GM19238 (cell line): ENCODE data around the gene AP2A1.

Experiments used
- DNase-seq: peaks from one replicate; pipeline ENCODE4 v3.0.0; 2011; ENCODE audit warnings: low spot score; ENCODE audit not compliant: insufficient read length

AP2A1 gene

DNA sequence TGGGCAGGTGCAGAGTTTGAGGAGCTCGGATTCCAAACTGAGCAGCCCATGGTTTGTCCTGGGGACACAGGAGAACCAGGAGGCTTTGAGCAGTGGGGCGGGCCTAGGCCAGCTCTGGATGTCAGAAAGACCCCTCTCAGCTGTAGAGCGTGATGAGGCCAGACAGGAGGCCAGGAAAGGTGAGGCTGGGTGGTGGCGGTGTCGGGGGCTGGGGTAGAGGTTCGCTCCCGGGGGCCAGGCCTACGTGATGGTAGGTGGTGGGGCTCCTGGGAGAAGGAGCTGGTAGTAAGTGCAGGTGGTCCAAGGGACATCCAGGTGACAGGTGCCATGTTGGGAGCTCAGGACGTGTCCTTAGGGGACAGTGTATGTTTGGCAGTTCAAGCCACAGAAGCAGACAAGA lies 70.6 kb downstream of the AP2A1 start:
- no peak for DNase-seq

DNA sequence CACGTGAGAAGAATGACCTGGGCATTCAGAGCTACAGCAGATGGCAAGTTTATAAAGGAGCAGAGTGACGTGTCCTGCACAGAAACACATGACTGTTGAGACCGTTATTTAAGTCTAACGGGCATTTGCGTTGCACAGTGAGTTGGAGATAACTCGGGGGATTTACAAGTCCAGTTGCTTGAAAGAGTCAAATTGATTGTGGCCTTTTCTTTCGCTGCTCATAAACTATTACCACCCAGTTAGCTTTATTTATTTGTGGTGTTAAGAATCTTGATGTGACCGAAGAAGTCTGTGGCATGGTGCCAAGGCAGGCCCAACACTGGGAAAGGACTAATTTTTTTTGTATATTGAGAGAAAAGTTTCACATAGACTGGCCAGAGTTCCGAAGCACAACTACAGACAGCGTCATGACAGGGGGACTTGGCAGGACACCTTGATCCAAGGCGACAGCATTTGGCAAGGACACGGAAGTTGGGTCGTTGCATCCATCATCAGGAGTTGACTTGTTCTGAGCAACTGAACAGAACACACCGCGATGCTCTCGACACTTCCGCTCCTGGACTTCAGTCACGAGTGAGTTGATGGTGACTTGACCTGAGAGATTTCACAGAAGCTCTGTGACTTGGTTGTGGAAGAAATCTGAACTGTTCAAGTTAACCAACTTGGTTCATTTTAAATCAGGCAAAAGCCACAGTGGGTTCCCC lies 72.2 kb downstream of the AP2A1 start:
- no peak for DNase-seq

DNA sequence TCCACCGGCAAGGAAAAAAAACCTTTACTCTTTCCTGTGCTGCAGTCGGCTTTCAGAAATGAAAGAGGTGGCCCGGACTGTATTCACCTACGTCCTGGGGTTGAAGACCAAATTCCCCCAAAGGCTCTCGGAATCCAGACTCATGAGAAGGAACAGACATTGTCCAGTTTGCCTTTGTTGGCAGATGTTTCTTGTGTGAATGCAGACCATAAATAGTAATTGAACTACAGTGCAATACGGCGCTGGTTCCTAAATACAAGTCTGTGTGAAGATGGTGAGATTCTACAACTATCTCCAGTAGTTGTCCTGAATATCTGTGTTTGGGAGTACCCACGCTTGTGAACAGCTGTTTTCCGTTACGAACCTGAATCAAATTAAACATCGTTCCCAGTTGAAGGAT lies 72.9 kb downstream of the AP2A1 start:
- DNase-seq = no peak

GRCh38 chr19:49840321-49840720 lies 73.5 kb downstream of the AP2A1 start:
- no peak for DNase-seq

GRCh38 chr19:49840736-49841249 lies 74.0 kb downstream of the AP2A1 start:
- DNase-seq = no peak

DNA sequence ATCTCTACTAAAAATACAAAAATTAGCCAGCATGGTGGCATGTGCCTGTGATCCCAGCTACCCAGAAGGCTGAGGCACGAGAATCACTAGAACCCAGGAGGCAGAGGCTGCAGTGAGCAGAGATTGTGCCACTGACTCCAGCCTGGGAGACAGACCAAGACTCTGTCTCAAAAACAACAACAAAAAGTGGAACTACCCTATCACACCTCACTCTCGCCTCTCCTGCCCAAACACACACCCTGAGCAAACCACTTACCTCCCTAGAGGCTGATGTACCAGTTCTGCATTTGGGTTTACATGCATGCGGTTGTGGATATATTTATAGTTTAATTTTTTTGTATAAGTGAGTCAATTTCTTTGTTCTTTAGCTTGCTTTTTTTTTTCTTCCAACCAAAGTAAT lies 76.5 kb downstream of the AP2A1 start:
- DNase-seq = no peak

DNA sequence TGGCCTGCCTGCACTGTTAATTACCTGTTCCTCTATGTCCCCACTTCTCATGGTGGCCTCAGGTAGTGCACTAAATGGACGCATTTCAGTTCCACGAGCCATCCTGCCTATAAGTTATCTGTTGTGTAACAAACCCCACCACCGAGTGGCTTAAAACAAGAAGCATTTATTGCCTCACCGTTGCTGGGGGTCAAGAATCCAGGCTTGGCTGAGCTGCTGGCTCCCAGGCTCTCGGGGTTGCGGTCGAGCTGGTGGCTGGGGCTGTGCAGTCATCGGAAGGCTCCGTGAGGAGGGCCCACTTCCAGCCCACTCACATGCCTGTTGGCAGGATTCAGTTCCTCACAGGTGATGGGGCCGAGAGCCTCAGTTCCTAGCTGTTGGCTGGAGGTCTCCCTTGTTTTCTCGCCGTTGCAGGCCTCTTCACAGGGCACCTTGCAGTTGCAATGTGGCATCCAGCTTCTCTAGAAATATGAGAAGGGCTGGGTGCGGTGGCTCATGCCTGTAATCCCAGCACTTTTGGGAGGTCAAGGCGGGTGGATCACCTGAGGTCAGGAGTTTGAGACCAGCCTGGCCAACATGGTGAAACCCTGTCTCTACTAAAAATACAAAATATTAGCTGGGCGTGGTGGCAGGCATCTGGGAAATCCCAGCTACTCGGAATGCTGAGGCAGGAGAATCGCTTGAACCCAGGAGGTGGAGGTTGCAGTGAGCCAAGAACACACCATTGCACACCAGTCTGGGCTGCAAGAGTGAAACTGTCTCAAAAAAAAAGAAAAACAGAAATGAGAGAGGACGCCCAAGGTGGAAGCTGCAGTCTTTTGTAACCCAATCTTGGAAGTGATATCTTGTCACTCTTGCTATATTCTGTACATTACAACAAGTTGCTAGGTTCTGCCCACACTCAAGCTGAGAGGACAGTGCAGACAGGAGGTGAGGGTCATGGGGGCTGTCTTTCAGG lies 77.6 kb downstream of the AP2A1 start:
- no peak for DNase-seq

DNA sequence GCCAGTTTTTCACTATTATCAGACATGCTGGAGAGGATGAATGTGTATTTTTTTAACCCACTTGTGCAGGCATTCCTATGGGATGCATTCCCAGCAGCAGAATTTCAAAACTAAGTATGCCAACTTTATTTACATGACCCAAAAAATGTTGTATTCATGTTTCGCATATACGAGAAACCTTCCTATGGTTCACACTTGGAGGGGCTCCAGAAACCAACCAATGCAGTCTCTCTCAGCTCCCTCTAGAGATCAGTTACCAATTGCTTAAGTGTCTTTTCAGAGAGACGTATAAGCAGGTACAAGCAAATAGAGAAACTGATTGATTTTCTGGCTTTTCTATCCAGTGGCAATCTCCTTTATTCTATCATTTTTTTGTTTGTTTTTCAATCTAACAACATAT lies 78.6 kb downstream of the AP2A1 start:
- DNase-seq = no peak

- no peak for DNase-seq
Measured at GRCh38 chr19:49846408-49846807, 79.6 kb downstream of the AP2A1 start.

DNA sequence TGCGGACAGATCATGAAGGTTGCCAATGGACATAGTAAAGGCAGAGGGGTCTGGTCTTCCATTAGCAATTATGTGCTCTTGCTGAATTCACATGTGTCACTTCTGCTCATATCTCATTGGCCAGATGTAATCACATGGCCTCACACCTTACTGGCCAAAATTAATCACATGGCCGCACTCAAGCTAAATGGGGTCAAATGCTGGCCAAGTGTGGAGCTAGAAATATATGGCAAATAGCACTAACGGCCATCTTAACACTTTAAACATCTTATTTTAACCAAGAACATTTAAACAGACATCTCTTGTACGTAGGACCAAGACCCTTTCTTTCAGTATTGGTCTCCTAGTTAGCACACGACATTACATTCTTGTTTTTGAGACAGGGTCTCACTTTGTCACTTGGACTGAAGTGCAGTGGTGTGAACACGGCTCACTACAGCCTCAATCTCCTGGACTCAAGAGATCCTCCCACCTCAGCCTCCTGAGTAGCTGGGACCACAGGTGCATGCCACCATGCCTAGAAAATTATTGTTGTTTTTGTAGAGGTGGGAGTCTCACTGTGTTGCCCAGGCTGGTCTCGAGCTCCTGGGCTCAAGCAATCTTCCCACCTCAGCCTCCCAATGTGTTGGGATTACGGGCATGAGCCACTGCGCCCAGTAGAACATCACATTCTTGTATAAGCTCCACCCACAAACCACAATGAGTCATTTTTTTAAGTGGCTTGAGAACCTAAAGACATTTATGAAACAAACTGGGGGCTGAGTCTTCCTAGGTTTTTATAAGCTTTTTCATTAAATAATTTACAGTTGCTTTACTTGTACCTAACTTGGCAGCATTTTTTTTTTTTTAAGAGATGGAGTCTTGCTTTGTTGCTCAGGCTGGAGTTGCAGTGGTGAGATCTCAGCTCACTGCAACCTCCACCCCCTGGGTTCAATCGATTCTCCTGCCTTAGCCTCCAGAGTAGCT lies 81.2 kb downstream of the AP2A1 start:
- DNase-seq = no peak

DNA sequence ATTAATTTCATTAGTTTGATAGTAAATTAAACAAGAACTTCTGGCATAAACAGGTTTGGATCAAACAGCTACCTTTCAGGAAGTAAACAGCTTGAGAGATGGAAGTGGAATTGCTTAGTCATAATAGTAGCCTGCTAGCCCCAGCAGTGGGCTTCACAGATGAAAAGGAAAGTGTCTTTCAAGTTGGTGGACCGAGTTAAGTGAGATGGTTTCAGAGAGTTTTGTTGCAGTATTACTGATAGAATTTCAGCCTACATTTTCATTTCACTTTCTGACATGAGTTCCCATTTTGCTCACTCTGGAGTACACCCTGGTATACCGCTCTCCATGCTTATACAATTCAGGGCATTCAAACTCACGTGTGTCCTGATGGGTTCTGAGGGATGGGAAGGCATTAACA lies 82.1 kb downstream of the AP2A1 start:
- DNase-seq = no peak

GRCh38 chr19:49849433-49850220 lies 82.8 kb downstream of the AP2A1 start:
- no peak for DNase-seq

GRCh38 chr19:49850221-49850486 lies 83.4 kb downstream of the AP2A1 start:
- DNase-seq = no peak

DNA sequence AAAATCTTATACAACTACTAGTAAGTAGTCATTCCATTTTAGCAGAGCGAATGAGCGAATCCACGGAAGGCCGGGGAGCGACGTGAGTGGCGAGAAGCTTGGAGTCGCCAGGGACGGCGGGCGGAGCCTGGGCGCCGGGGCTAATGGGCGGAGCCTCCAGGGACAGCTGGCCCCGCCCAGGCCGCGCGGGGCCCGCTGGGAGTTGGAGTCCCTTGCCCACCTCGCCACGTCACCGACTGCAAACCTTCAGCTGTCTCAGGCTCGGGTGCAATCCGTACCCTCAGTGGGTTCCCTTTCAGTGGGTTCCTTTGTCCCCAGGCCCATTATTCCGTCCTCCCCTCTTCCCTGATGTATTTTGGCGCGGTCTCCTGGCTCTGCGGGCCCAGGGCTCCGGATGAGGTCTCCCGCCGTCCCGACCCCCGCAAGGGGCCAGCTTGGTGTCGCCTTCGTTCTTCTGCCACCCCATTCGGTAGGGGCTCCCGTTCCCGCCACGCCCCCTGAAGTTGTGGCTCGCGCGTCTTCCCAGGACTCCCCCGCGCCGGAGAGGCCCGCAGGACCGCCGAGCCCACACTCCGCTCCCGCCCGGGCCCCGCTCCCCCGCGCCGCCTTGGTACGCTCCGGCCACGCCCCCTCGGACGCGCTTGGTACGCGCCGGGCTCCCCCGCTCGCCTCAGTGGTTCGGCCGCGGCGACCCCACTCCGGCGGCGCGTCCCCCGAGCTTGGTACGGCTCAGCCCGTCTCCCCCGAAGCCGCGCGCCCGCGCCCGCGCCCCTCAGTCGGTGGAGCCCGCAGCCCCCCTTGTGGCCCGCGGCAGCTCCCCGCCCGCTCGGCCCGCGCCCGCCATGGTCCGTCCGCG lies 83.9 kb downstream of the AP2A1 start, which contains the start of gene PTOV1:
Gene PTOV1 (plus strand): TSS at position 673 of the 856 bp plus-strand sequence.
- peak; percentile 98 for DNase-seq

DNA sequence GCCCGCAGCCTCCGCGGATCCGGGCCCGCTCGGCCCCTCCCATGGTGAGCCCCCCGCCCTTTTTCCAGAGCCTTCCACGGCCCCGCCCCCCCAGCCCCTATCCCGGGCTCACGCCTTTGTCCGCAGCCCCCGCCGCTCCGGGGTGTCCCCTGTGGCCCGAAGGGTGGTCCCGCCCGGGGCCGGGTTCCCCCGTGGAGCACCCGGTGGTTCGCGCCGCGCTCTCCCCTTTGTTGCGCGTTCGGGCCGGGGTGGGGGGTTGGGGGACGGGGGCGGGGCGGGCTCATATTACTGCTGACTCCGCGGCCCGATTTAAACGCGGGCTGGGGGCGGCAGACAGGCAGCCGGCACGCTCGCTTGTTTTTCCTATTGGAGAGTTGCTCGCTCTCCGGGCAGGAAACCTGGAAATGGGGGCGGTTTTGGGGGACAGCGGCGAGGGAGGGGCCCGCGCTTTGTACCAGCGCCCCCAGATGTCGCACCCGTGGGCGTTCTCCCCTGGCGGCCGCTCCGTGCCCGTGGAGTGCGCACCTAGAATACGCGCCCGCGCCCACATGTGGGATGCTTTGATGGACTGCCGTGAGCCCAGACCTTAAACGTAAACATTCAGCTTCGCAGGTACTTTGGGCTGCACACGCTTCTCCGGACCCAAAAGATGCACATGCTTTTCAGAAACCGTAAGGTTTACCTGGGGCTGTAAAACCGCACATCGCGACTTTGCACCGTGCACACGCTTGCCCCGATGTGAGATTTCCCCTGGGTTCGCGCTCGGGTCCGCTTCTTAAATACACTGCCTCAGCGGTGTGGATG lies 84.9 kb downstream of the AP2A1 start:
- peak; percentile 57 for DNase-seq

DNA sequence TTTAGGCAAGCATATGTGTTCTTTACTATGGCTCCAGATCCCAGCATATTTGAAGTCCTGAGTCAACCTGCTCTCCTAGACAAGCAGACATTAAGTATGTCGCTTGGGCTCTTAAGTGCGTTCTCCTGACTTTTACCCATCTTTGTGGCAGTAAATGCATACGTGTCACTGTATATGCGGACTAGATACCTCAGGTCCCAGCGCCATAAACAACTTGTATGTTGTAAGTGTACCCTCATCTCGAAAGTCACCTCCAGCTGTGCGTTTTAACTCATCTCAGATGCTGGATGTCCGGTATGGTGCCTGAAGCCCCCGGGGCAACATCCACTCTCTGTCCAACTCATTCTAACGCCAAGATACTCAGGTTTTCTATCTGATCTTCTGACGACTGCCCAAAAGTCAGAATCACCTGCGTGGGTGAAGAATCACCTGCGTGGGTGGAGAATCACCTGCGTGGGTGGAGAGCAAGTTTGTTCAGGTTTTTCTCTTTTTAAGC lies 85.9 kb downstream of the AP2A1 start:
- DNase-seq = no peak

DNA sequence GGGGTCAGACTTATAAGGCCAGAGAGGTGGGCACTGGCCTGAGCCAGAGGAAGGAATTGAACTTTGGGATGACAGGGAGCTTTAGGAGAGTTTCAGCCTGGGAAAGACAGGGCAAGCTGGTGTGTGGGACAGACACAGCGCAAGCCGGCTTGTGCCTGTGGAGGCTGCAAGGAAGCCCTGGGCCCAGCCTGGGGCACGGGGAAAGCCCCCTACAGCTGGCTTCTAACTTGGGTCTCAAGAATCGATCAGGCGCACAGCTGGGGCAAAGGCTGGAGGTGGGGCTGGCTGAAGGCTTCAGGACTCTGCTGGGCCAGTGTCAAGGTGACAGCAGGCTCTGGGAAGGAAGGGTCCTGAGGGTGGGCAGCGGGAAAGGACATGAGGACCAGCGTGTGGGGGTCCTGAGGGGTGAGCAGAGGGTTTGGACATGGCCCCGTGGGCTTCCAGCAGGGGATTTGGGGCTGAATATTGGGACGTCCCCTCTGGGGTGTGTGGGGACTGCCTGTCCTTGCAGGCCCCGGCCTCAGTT lies 87.1 kb downstream of the AP2A1 start:
- no peak for DNase-seq
